ENCODE measurements around the gene ELOB.

Gene ELOB

GRCh38 chr16:2777903-2778629, 986 bp upstream of the ELOB start:
- no peak for TF ChIP-seq CTCF (IDR thresholded peaks at IDR 0.05; ENCODE audit: control insufficient read depth, extremely low read depth, insufficient read depth)
- DNase-seq (ENCODE audit: low read depth), result no peak
- H3K4me3 ChIP-seq (ENCODE audit: low read depth, low read length), result peak overlapping the region; percentile 91

DNA sequence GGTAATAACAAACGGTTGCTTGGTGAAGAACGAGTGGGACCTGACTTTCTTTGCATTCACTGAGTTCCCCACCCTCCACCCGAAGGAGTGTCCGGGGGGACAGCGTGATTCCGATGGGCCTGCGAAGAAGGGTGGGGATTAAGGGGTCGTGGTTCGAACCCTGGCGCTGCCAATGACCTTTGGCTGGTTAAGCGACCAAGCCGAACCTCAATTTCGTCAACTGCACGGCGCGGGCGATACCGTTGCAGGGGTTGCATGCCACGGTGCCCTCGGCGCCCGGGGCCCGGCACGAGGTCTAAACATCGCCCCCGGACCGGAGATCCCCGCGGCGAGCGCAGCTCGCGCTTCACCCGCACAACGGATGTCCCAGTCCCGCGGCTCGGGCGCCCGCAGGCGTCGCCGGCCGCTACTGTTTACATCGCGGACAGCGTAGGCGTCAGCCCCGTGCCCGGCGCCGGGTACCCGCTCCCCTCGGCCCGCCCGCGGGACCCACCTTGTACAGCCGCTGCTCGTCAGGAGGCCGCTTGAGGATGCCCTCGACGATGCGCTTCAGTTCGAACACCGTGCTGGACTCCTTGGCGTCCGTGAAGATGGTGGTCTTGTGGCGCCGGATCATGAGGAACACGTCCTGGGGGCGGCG, 460 bp downstream of the ELOB start:
- DNase-seq (ENCODE audit: low read depth), result no peak
- no peak for TF ChIP-seq CTCF (IDR thresholded peaks at IDR 0.05; ENCODE audit: control insufficient read depth, extremely low read depth, insufficient read depth)
- peak overlapping the region; percentile 75 for H3K4me3 ChIP-seq (ENCODE audit: low read depth, low read length)

GRCh38 chr16:2775765-2776499, 1.1 kb downstream of the ELOB start:
- H3K4me3 ChIP-seq (ENCODE audit: low read depth, low read length), result peak overlapping the region; percentile 75
- no peak for TF ChIP-seq CTCF (IDR thresholded peaks at IDR 0.05; ENCODE audit: control insufficient read depth, extremely low read depth, insufficient read depth)
- no peak for DNase-seq (ENCODE audit: low read depth)

- no peak for TF ChIP-seq CTCF (IDR thresholded peaks at IDR 0.05; ENCODE audit: control insufficient read depth, extremely low read depth, insufficient read depth)
- peak overlapping the region; percentile 75; the same call in 1 of the 2 replicates for H3K4me3 ChIP-seq (ENCODE audit: low read depth, low read length)
- no peak for DNase-seq (ENCODE audit: low read depth)
These were observed 1.9 kb downstream of the ELOB start for GRCh38 chr16:2775131-2775716.

DNA sequence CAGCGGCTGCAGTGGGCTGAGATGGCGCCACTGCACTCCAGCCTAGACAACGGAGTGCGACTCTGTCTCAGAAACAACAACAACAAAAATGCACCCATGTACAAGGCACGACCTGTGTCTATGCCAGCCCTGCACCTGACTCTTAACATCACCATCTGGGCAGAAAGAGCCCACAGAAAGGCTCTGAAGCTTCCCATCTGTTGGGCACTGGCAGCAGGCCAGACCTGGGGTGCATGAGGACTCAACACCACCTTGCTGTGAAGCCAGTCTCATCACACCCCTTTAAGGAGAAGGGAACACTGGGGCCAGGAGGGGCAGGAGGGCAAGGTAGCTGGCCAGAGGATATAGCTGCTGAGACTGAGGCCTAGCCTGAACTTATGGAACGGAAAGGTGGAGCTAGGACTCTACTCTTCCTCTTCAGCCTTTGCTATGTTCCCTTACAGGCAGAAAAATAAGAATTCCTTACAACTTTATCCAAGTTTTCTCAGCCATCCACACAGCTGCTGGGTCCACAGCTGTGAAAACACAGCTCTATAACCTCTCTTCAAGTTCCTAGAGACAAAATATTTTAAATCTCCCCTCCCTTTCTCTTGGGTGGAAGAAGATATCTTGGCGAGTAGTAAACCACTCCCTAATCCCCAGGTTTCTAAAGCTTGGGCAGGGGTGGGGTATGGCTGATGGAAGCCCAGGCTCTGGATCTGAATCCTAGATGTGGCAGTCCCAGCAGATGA, 2.8 kb downstream of the ELOB start:
- no peak for TF ChIP-seq CTCF (IDR thresholded peaks at IDR 0.05; ENCODE audit: control insufficient read depth, extremely low read depth, insufficient read depth)
- DNase-seq (ENCODE audit: low read depth), result no peak
- no peak overlapping the region for H3K4me3 ChIP-seq (ENCODE audit: low read depth, low read length)

GRCh38 chr16:2773188-2773968, 3.7 kb downstream of the ELOB start:
- no peak overlapping the region for H3K4me3 ChIP-seq (ENCODE audit: low read depth, low read length)
- DNase-seq (ENCODE audit: low read depth), result no peak
- no peak for TF ChIP-seq CTCF (IDR thresholded peaks at IDR 0.05; ENCODE audit: control insufficient read depth, extremely low read depth, insufficient read depth)

Data from LNCaP clone FGC (cell line).